ENCODE measurements around the gene KCNH2.

DNA sequence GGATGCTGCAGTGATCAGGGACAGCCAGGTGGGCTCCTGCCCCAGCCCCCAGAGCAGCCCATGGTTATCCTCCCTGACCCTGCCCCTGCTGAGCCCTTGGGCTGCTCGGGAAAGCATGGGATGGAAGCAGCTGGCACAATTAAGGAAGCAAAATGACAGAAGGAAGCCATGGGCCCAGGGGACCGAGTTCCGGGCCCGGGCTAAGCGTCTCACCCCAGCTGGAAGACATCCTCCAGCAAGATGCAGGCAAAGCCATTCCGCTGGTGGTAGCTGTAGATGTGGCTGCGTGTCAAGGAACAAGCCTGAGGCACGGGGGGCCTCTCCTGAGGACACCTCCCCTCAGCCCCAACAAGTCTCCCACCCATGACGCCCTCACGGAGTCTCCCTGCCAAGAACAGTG lies 45.1 kb upstream of the KCNH2 start:
- TF ChIP-seq, protein P1, sequence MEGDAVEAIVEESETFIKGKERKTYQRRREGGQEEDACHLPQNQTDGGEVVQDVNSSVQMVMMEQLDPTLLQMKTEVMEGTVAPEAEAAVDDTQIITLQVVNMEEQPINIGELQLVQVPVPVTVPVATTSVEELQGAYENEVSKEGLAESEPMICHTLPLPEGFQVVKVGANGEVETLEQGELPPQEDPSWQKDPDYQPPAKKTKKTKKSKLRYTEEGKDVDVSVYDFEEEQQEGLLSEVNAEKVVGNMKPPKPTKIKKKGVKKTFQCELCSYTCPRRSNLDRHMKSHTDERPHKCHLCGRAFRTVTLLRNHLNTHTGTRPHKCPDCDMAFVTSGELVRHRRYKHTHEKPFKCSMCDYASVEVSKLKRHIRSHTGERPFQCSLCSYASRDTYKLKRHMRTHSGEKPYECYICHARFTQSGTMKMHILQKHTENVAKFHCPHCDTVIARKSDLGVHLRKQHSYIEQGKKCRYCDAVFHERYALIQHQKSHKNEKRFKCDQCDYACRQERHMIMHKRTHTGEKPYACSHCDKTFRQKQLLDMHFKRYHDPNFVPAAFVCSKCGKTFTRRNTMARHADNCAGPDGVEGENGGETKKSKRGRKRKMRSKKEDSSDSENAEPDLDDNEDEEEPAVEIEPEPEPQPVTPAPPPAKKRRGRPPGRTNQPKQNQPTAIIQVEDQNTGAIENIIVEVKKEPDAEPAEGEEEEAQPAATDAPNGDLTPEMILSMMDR (IDR thresholded peaks at IDR 0.05), result no peak
- no peak for TF ChIP-seq POLR2A (IDR thresholded peaks at IDR 0.05)

Data from thyroid gland (tissue), 4 donors.